Esophagus squamous epithelium (tissue), 4 donors: ENCODE measurements around the gene LRIG1.

Source experiments
- POLR2A ChIP-seq, 4 donors: fragments of 450-650 bp; IDR thresholded peaks; one replicate each; pipeline ENCODE4 v1.6.1; 2017; ENCODE audit warnings: antibody characterized with exemption in 4 of 4, mild to moderate bottlenecking in 4 of 4, moderate library complexity in 3 of 4
- TF ChIP-seq, protein P1 (sequence below), 6 experiments: fragments of 450-650 bp in 4 of 6; fragments of 200-600 bp in 2 of 6; sonication (generic) in 2 of 6; IDR thresholded peaks; one replicate each; pipeline ENCODE4 v1.5.1; 2016 to 2019; ENCODE audit warnings: antibody characterized with exemption in 6 of 6, mild to moderate bottlenecking in 4 of 6, moderate library complexity in 4 of 6

DNA sequence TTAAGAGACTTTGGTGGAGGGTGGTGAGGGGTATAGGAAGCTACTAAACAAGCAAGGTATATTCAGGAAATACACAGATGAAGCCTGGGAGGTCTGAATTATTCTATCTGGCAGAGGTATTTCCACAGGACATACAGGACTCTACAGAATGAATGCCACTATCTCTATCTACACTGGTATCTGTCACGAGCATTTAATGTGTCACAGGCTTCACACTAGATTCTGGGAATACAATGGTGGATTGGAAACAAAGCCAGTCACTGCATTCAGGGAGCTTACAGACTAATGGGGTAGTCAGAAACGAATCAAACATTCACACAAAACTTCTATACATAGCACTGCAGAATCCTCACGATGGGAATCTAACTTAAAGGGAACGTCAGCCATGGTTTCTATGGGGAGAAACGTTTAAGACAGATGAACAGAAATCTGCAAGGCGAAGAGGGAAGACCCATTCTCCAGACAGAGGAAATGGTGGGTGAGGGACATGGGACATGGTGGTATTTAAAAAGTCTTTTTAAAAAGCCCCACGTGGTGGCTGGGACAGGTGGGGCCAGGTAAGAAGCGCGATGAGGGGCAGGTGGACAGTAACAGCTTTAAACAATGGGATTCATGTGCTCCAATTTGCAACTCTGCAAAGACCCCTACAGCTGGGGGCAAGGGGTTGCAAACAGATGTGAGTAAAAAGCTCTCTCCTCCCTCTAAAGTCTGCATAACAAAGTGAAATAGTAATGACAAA is 16.5 kb downstream of the LRIG1 start:
- TF ChIP-seq, protein P1, sequence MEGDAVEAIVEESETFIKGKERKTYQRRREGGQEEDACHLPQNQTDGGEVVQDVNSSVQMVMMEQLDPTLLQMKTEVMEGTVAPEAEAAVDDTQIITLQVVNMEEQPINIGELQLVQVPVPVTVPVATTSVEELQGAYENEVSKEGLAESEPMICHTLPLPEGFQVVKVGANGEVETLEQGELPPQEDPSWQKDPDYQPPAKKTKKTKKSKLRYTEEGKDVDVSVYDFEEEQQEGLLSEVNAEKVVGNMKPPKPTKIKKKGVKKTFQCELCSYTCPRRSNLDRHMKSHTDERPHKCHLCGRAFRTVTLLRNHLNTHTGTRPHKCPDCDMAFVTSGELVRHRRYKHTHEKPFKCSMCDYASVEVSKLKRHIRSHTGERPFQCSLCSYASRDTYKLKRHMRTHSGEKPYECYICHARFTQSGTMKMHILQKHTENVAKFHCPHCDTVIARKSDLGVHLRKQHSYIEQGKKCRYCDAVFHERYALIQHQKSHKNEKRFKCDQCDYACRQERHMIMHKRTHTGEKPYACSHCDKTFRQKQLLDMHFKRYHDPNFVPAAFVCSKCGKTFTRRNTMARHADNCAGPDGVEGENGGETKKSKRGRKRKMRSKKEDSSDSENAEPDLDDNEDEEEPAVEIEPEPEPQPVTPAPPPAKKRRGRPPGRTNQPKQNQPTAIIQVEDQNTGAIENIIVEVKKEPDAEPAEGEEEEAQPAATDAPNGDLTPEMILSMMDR (IDR thresholded peaks at IDR 0.05), result no peak
- no peak for TF ChIP-seq POLR2A (IDR thresholded peaks at IDR 0.05)
